Esophagus squamous epithelium (tissue), 5 donors: ENCODE data around the gene EEPD1. TPM values are rescaled to one million over a fixed set of nuclear protein-coding genes. Genes with fewer than 3 reads are reported as not detected.

Source experiments
- DNase-seq: peaks from one replicate; lab custom pipeline; 2025; lab: John Stamatoyannopoulos, UW
- H3K27ac ChIP-seq, 4 donors: fragments of 200-600 bp; sonication (generic); one replicate each; pipeline ENCODE4 v1.5.1; 2016 to 2019; ENCODE audit warnings: mild to moderate bottlenecking in 1 of 4
- H3K27me3 ChIP-seq, 4 donors: fragments of 200-600 bp; sonication (generic); 1 replicate in 3 of 4; 2 replicates in 1 of 4; pipeline versions ENCODE4 v1.5.1 to v1.6.0; 2017 to 2021; ENCODE audit warnings: antibody characterized with exemption in 1 of 4
- H3K36me3 ChIP-seq, 3 donors: fragments of 200-600 bp; sonication (generic); one replicate each; pipeline ENCODE4 v1.5.1; 2016 to 2019
- H3K4me1 ChIP-seq, 3 donors: fragments of 200-600 bp; sonication (generic); one replicate each; pipeline ENCODE4 v1.5.1; 2017 to 2019
- H3K4me3 ChIP-seq, 4 donors: fragments of 200-600 bp; sonication (generic); 1 replicate in 3 of 4; 2 replicates in 1 of 4; pipeline ENCODE4 v1.5.1; 2016 to 2019; ENCODE audit warnings: mild to moderate bottlenecking in 2 of 4, moderate library complexity in 1 of 4
- H3K9me3 ChIP-seq, 3 donors: fragments of 200-600 bp; sonication (generic); one replicate each; pipeline ENCODE4 v1.5.1; 2016 to 2019
- CTCF ChIP-seq, 6 experiments: fragments of 450-650 bp in 4 of 6; fragments of 200-600 bp in 2 of 6; sonication (generic) in 2 of 6; IDR thresholded peaks; one replicate each; pipeline ENCODE4 v1.5.1; 2016 to 2019; ENCODE audit warnings: antibody characterized with exemption in 6 of 6, mild to moderate bottlenecking in 4 of 6, moderate library complexity in 4 of 6
- POLR2A ChIP-seq, 4 donors: fragments of 450-650 bp; IDR thresholded peaks; one replicate each; pipeline ENCODE4 v1.6.1; 2017; ENCODE audit warnings: antibody characterized with exemption in 4 of 4, mild to moderate bottlenecking in 4 of 4, moderate library complexity in 3 of 4
- WGBS, 2 donors: methylation state at CpG; one replicate each; pipeline ENCODE4 v1.1.5; 2018; 5-methylcytosine and 5-hydroxymethylcytosine counted together
- intact Hi-C: fragments of 100-400 bp; cut with DNase I; formaldehyde crosslinking; loops from one replicate; pipeline ENCODE4 v1.15.0; 2022
- total RNA-seq, 4 donors: library from RNA; depleted of rRNA; stranded (reverse); fragments of >200 nt; gene quantifications; one replicate each; pipeline ENCODE4 v1.1.0, GENCODE V29; 2016
- donor health status: DM: yes; HTN: yes; CAD: no.

The EEPD1 gene
- total RNA-seq, 4 donors from 2014 or later: 2.3 to 10.2 (median 4.8) TPM

- 62 to 84% methylated on average over 4 to 5 of the region's 6 CpGs for WGBS, 2 donors
- DNase-seq: no peak
- H3K4me1 ChIP-seq: peaks cover 0 to 16% (median 0%) of the 10 kb centered on the region in 3 donors
- TF ChIP-seq CTCF (IDR thresholded peaks at IDR 0.05): no peak
- TF ChIP-seq POLR2A (IDR thresholded peaks at IDR 0.05): no peak
- no peak overlapping the region for H3K4me3 ChIP-seq
- no peaks in the 10 kb centered on the region for H3K36me3 ChIP-seq
- intact Hi-C loops: no loop called here
- H3K27me3 ChIP-seq: no peaks in the 10 kb centered on the region
- no peaks in the 10 kb centered on the region for H3K9me3 ChIP-seq
- no peak overlapping the region for H3K27ac ChIP-seq
Observed at GRCh38 chr7:36109013-36109627, 43.9 kb upstream of the EEPD1 start.

- Histone ChIP-seq H3K27me3 (no peaks in the 10 kb centered on the region), H3K27ac (no peak overlapping the region), H3K4me3 (no peak overlapping the region), H3K4me1 (peaks cover 3 to 21% (median 4%) of the 10 kb centered on the region in 3 donors), H3K36me3 (no peaks in the 10 kb centered on the region), H3K9me3 (no peaks in the 10 kb centered on the region)
- TF ChIP-seq CTCF (IDR thresholded peaks at IDR 0.05) (no peak), POLR2A (IDR thresholded peaks at IDR 0.05) (no peak)
- 64 to 80% methylated on average over 3 of the region's 3 CpGs for WGBS, 2 donors
- intact Hi-C loops: no loop called here
- no peak for DNase-seq
Observed at GRCh38 chr7:36110584-36110983, 42.5 kb upstream of the EEPD1 start.

- DNase-seq: no peak
- Histone ChIP-seq H3K27me3 (no peaks in the 10 kb centered on the region), H3K9me3 (no peaks in the 10 kb centered on the region), H3K4me1 (peaks cover 7 to 45% (median 24%) of the 10 kb centered on the region in 3 donors), H3K36me3 (no peaks in the 10 kb centered on the region), H3K4me3 (no peak overlapping the region), H3K27ac (no peak overlapping the region)
- intact Hi-C loops: no loop called here
- 89 to 90% methylated on average over 2 of the region's 2 CpGs for WGBS, 2 donors
- TF ChIP-seq CTCF (IDR thresholded peaks at IDR 0.05) (no peak), POLR2A (IDR thresholded peaks at IDR 0.05) (no peak)
Observed at GRCh38 chr7:36112969-36113368, 40.1 kb upstream of the EEPD1 start.

GRCh38 chr7:36114355-36114754 lies 38.7 kb upstream of the EEPD1 start:
- Histone ChIP-seq H3K36me3 (no peaks in the 10 kb centered on the region), H3K27ac (no peak overlapping the region), H3K4me3 (no peak overlapping the region), H3K4me1 (peaks cover 7 to 53% (median 28%) of the 10 kb centered on the region in 3 donors), H3K9me3 (no peaks in the 10 kb centered on the region), H3K27me3 (no peaks in the 10 kb centered on the region)
- no peak for DNase-seq
- intact Hi-C loops: no loop called here
- TF ChIP-seq CTCF (IDR thresholded peaks at IDR 0.05) (no peak), POLR2A (IDR thresholded peaks at IDR 0.05) (no peak)
- WGBS, 2 donors: 60 to 92% methylated on average over 1 of the region's 1 CpG

GRCh38 chr7:36115448-36116321 lies 37.4 kb upstream of the EEPD1 start:
- intact Hi-C loops: no loop called here
- no peaks in the 10 kb centered on the region for H3K36me3 ChIP-seq
- no peak for DNase-seq
- peak overlapping the region in 2 of 4 donors; percentile 39 to 45 for H3K27ac ChIP-seq
- no peak overlapping the region for H3K4me3 ChIP-seq
- no peaks in the 10 kb centered on the region for H3K27me3 ChIP-seq
- 38 to 59% methylated on average over 7 to 8 of the region's 9 CpGs for WGBS, 2 donors
- peaks cover 12 to 56% (median 35%) of the 10 kb centered on the region in 3 donors for H3K4me1 ChIP-seq
- no peaks in the 10 kb centered on the region for H3K9me3 ChIP-seq
- TF ChIP-seq CTCF (IDR thresholded peaks at IDR 0.05) (no peak), POLR2A (IDR thresholded peaks at IDR 0.05) (no peak)
